GM18909 (cell line): ENCODE data around the gene TRAM2.

Source experiments
- ATAC-seq: cut with Tn5 transposase; IDR thresholded peaks from one replicate; pipeline ENCODE4 v1.9.1; 2021; ENCODE audit warnings: mild to moderate bottlenecking; ENCODE audit not compliant: unreplicated experiment, poor library complexity

Gene TRAM2

GRCh38 chr6:52513464-52513863 is 63.4 kb downstream of the TRAM2 start:
- no peak for ATAC-seq

- no peak for ATAC-seq
Measured at GRCh38 chr6:52512199-52512598, 64.7 kb downstream of the TRAM2 start.

GRCh38 chr6:52511572-52512151 is 65.2 kb downstream of the TRAM2 start:
- ATAC-seq: no peak

GRCh38 chr6:52511163-52511562 is 65.7 kb downstream of the TRAM2 start:
- ATAC-seq: no peak

- no peak for ATAC-seq
Measured at GRCh38 chr6:52510213-52510562, 66.7 kb downstream of the TRAM2 start.

- ATAC-seq: no peak
Measured at GRCh38 chr6:52509281-52510212, 67.3 kb downstream of the TRAM2 start.

GRCh38 chr6:52508261-52508739 is 68.6 kb downstream of the TRAM2 start:
- ATAC-seq: no peak

- no peak for ATAC-seq
Measured at GRCh38 chr6:52507557-52508260, 69.2 kb downstream of the TRAM2 start.

- no peak for ATAC-seq
Measured at GRCh38 chr6:52506476-52506875, 70.4 kb downstream of the TRAM2 start.

GRCh38 chr6:52505726-52506409 is 71.0 kb downstream of the TRAM2 start:
- ATAC-seq: no peak

GRCh38 chr6:52504782-52505136 is 72.1 kb downstream of the TRAM2 start:
- no peak for ATAC-seq

- ATAC-seq: no peak
Measured at GRCh38 chr6:52503851-52504781, 72.7 kb downstream of the TRAM2 start.

GRCh38 chr6:52503323-52503747 is 73.5 kb downstream of the TRAM2 start:
- ATAC-seq: no peak

GRCh38 chr6:52502306-52503029 is 74.4 kb downstream of the TRAM2 start:
- no peak for ATAC-seq

- no peak for ATAC-seq
Measured at GRCh38 chr6:52500238-52501129, 76.4 kb downstream of the TRAM2 start.

GRCh38 chr6:52499681-52500236 is 77.1 kb downstream of the TRAM2 start:
- no peak for ATAC-seq

GRCh38 chr6:52499026-52499425 is 77.8 kb downstream of the TRAM2 start:
- no peak for ATAC-seq
